Ishikawa (cell line): Measurements from ENCODE around the gene KCNQ5.

Experiments
- TAF1 ChIP-seq: IDR thresholded peaks from 2 replicates; pipeline ENCODE4 v1.6.1; 2012; ENCODE audit warnings: low read depth, mild to moderate bottlenecking
- USF1 ChIP-seq: IDR thresholded peaks from 2 replicates; pipeline ENCODE4 v1.6.1; 2012
- YY1 ChIP-seq: IDR thresholded peaks from 2 replicates; pipeline ENCODE4 v1.6.1; 2012; ENCODE audit warnings: low read depth

GRCh38 chr6:72950114-72950860, 328.4 kb downstream of the KCNQ5 start:
- TF ChIP-seq TAF1 (no peak), USF1 (no peak), YY1 (no peak)
